Activated CD4-positive, alpha-beta T cell treated with anti-CD3 and anti-CD28 coated beads, Interleukin-2, amount 50 U/mL, for 24 hours (primary cell): ENCODE results near the gene KCNC2.
"Not testable (repeated sequence)": the region's sequence is repeated elsewhere in the genome, so short reads cannot be mapped to it uniquely, and the experiment has no call there.

Source experiments
- DNase-seq, 2 donors: peaks; one replicate each; pipeline ENCODE4 v3.0.0-alpha.2; 2020; ENCODE audit warnings: low read depth in 1 of 2, low spot score in 1 of 2

KCNC2 gene

DNA sequence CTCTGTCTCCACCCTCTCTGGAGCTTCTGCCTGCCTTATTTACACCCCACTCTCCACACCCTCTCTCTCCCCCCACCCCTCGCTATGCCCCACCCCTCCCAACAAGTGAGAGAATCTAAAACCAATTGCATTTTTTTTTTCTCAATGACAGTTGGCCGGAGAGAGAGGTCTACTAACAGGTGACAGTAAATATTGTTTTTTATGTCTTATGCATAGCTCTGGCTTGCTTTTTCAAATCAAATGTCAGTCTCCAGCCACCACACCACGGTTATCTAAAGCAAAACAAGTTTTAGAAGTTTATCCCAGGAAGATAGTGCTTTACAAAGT lies at the start of gene KCNC2:
Gene KCNC2 (minus strand): TSS at position 28 of the 327 bp plus-strand sequence.
- DNase-seq = no peak

DNA sequence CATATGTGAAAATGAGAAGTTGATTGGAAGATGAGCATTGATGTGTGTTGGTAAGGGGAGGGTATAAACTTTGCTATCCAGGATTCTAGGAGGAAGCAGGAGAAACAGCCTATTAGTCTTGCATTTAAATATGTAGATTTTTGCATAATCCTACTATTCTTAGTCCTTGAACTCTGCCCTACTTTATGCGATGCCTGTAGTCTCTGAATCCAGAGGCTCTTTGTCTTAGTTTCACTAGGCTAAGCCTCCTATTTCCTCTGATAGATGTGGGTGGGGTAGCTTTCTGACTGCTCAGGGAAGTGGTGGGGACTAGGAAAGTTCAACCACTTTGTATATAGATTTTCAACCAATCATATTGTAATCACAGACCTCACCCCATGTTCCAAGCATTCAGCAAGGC lies 49.5 kb upstream of the KCNC2 start:
- no peak for DNase-seq

DNA sequence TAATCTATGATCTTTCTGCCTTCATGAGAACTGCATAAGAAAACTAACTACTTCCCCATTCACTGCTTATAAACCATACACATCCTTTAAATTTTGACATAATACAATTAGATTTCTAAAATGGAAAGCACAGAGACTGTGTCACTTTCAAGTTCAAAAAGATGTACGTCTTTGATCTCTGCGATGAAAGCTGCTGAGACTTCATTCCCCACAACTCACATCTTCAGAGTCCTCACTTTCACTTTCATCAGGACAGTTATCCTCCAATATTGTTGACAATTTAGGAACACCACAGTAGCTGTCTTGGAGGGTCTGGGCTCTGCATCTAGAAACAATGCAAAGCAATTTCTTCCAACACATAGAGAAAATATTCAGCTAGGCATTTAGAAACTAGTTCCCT lies 47.9 kb upstream of the KCNC2 start:
- DNase-seq = no peak

DNA sequence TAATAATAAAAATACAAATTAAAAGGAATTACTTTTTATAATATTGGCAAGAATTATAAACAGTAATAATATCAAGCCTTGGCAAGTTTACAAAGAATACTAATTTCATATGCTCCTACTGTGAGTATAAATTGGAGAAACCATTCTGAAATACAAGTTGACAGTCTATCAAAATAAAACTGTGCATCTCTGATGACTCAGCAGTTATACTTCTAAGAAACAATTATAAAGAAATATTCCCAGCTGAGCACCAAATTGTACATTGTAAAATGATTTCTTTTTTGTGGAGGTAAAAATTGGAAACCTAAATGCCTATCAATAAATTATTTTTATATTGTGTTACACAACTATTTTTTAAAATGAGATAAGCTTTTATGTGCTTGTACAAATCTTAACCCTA lies 35.5 kb upstream of the KCNC2 start:
- no peak for DNase-seq

DNA sequence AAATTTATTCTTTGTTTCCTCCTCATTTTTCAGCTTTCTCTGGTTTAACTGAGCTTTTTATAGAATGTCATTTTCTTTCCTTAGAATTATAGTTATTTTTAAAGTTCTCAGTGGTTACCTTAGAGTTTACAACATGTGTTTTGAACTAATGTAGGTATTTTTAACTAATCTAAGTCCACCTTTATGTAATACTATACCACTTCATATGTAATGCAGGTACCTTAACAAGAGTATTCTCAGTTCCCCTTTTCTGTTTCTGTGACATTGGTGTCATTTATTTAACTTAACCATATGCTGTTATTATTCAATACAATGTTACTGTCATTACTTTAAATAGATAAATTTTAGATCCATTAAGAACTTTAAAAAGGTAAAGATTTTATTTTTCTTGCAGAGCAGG lies 30.3 kb upstream of the KCNC2 start:
- DNase-seq = no peak

DNA sequence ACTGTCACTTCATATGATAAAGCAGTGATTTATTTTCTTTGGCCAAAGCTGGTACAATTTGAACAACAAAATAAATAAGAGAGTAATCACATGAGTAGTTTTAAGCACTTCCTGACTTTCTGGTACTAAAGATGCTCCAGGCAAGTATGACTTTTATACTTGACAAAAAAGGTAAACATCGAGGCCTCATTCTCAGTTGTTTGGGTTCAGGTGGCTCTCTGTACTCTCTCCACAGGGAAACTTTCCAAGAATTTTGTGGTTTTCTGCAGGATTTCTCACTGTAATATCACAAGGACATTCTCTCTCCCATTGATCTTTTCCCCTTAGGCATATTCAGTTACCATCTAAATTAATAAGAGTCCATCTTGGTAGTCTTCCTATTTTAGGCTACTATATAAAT lies 26.6 kb upstream of the KCNC2 start:
- no peak for DNase-seq

DNA sequence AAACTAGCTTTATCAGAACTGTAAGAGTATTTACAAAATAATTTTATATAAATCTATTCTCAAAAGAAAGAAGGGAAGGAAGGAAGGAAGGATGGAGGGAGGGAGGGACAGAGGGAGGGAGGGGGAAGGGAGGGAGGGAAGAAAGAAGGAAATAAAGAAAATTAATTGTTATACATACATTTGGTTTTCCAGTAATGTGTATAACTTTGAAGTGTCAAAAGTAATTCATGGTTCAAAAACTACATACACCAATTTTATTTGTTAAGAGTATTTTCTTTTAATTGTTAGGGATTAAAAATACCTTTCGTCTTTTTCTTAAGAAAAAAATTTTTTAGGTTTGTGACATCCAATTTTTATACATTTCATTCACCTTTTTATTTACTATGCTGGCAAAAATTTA lies 17.5 kb upstream of the KCNC2 start:
- DNase-seq = no peak

DNA sequence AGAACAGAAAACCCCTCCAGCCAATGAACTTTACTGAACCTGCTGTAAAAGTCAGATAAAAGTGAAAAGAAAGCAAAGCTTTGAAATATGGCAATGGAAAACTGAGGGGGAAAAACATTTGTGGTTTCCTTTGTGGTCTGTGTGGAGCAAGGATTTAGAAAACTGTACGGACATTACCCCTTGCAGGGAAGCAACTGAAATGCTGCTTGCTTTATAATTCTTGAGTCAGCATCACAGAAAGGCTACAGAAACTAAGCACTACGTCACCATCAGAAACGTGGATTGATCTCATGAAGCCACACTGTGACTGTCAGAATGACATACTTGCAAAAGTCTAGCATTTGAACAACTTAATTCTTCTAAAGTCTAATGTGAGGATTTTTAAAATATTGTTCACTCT lies 2.4 kb upstream of the KCNC2 start:
- no peak for DNase-seq

DNA sequence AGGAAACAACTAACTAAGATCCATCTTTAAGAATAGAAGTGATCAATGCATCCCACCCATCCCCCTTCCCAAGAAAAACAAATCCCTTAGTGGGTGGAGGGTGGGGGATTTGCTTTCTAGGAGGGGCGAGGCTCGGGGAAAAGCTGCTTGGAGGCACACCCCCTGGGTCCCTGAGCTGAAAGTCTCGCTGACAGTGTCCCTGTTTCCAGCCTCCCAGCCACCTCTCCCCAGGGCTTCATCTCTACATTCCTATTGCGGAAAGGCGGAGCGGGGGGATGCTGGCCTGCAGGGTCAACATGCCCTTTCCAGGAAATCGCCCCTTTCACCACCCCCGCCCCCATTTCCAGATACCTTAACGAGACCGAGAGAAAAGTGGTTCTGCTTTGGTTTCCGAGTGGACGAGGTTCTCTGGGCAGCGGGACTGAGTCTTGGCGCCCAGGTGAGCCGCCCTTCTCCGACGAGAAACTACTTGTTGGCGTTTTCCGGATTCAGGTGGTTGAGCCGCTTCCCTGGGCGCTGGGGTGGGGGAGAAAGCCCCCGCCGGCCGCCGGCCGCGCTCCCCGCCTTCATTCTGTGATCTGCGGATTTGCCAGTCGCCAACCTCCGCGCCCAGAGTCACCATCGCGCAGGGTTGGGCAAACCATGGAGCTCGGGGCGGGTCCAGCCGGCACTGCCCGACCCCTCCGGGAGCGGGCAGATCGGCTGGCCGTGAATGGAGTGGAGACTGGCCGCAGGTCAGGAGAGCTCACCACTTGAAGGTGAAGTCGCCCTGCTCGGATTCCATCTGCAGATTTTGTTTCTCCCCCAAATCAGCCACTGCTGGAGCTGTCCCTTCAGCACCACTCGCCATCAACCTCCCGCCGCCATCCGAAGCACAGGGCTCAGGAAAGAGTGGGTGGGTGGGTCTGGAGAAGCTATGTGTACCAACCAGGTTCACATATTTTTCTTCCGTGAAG lies 505 bp downstream of the KCNC2 start:
- no peak for DNase-seq

DNA sequence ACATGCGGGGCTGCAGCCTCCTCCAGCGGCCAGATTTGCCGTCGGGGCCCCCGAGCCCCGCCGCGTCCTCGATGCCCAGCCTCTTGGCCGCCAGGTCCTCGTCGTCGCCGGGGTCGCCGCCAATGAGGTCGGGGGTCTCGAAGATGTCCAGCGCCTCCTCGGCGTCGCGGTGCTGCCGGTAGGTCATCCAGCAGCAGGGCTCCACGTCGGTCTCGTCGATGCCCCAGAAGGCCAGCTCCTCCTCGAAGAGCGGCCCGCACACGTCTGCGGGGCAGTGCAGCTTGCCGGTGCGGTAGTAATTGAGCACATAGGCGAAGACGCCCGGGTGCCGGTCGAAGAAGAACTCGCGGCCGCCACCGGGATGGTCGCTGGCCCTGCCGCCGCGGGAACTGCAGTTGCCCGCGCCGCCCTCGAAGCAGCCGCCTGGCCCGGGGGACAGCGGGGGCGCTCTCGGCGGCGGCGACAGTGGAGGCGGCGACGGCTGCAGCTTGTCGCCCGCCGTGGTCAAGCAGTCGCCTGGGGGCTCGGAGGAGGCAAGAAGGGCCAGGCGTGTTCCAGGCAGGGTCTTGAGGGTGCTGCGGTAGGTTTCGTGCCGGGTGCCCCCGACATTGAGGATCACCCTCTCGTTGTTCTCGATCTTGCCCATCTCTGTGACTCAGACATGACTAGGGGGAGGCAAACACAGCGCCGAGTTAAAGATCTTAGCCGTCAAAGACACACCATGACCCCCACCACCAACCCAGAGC lies 2.1 kb downstream of the KCNC2 start:
- DNase-seq = no peak

DNA sequence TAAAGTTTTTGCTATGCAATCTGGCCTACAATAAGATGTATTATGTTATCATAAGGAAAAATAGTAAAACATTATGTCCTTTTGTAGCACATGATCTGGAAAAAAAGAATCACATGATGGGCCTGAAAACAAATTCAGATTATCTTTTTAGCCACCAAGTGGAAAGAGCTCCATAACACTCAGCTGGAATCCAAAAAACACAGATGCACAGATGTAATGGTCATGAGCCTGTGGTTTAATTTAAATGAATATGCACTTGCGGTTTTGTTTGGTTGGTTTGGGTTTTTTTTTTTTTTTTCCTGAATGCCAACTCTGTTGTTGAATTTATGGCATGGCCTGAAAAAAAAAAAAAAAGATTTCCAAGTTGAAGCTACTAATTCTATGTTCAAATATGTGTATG lies 4.1 kb downstream of the KCNC2 start:
- no peak for DNase-seq

DNA sequence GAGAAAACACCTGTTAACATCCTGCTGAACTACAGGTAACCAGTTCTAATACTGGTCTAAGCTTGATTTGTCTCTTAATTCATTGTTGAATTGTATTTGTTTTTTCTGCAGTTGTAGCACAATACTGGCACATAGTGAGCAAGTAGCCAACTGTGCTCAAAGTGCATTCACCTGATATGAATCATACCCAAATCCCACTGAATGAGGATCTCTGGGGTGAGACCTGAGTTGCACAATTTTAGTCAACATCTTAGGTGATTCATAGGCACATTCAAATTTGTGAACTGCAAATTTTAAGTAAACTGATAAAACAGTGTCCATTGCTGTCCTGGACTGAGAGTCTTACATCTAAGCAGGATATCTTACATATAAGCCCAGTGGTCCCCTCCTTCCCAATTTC lies 12.8 kb downstream of the KCNC2 start:
- no peak for DNase-seq

DNA sequence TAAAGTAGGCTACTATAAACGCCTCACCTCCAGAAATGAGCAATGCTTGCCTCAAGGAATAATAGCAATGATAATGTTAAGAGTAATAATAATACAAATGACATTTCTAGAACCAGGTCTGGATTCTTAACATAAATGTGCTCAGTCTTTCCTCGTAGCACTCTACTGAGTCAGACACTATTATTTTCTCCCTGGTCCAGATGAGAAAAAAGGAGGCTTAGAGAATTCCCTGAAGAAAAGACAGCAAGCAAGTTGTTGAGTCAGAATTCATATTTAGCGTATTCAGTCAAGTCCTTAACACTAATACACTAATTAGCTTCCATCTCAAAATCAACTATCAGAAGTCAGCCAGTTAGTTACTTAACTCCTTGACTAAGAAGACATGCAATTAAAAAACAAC lies 13.2 kb downstream of the KCNC2 start:
- DNase-seq = no peak

DNA sequence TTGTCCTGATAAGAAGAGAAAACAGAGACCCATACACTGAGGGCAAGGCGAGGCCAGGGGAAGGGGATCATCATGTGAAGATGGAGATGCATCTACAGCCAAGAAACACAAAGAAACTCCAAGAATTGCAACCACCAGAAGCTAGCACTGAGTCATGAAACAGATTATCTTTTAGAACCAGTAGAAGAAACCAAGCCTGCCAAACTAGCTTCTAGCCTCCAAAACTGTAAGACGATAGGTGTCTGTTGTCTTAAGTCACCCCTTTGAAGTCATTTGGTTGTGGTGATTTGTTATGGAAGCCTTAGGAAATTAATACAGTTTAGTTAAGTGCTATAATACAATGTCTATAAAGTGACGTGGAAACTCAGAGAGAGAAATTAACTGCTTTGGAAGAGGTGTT lies 15.4 kb downstream of the KCNC2 start:
- DNase-seq = no peak

DNA sequence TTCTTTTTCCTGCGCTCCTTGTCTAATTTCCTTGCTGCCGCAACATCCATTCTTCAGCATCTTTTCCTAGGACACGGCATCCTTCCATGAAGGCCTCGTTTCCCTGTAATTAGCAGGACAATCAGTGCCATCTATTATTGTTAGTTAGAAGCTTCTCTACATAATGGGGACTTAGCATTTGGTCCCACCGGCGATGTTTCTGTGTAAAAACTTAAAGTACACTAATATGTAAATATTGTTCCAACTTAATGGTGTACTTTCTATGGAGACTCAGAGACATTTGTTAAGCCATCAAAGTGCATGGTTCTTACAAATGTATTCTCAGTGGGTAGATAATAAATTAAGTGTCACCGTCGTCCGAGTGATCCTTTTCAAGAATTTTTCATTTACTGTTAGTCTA lies 17.4 kb downstream of the KCNC2 start:
- DNase-seq = no peak

DNA sequence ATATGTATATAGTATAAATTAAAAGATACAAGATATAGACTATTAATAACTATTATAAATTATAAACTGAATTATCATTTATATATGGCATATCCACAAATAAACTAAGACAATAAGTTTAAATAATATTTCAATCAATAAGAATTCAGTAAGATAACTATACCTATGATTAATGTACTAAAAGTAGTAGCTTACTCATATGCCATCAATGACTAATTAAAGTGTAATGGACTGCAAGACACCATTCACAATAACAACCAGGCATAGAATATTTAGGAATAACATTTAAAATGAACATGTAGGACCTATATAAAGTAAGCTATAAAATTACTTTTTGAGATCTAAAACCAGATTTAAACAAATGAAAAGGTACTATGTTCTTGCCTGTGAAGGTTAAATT lies 18.8 kb downstream of the KCNC2 start:
- DNase-seq = no peak

DNA sequence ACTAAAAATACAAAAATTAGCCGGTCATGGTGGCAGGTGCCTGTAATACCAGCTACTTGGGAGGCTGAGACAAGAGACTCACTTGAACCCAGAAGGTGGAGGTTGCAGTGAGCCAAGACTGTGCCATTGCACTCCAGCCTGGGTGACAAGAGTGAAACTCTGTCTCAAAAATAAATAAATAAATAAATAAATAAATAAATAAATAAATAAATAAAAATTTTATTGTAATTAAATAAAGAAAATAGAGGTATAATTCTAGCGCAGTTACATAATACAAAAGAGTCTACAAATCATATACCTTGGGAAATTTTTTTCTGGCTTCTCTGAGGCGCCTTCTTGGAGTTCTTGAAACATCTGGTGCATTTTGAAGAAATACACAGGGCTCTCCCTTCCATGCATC lies 23.8 kb downstream of the KCNC2 start:
- DNase-seq = not testable (repeated sequence)

DNA sequence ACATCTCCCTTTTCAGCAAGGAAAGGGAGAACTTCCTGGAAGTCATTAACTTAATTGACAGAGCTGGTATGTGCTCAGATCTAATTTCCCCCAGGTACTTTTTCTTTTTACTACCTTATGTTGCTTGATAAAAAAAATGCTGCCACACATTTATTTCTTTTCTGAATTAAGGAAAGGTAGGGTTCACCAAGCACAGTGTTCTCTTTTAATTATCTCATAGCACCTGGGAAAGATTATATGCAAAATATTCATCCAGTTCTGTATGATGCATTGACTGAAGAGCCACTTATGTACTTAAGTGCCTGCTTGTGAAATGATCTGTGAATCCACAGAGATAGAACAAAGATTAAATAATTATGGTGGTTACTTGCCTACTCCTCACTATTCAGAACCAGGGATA lies 25.1 kb downstream of the KCNC2 start:
- DNase-seq = no peak

DNA sequence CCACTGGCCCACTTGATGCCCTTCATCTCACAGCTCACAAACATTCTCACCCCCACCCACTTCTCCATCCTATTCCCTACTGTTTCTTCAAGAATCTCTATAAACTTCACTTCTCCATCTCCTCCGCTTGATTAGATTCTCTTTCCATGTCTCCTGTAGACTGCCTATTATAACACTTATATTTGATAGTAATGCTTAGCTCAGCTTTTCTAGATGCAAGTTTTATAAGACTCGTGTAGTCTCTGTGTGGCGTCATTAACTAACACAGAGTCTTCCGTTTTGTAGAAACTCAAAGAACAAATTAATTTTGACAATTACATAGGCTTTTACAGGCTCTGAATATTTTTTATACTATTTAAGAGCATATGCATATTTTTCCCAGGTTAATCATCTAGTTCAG lies 25.7 kb downstream of the KCNC2 start:
- no peak for DNase-seq

DNA sequence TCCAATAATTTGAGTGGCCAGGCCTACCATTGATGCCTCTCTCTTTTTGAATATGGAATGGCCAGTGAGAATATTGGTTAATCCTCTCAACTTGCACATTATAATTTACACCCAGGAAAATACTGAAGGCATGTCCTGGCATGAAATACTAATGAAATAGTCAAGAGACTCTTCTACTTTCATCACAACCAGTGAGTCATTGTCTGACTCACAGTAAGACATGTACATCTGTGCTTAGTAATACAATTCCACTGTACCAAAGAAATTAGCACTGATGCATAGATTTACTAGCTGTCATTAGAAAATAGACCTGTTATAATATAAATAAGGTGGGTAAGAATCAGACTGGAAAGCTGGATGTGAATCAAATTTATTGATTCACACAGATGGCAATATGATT lies 31.6 kb downstream of the KCNC2 start:
- DNase-seq = no peak

DNA sequence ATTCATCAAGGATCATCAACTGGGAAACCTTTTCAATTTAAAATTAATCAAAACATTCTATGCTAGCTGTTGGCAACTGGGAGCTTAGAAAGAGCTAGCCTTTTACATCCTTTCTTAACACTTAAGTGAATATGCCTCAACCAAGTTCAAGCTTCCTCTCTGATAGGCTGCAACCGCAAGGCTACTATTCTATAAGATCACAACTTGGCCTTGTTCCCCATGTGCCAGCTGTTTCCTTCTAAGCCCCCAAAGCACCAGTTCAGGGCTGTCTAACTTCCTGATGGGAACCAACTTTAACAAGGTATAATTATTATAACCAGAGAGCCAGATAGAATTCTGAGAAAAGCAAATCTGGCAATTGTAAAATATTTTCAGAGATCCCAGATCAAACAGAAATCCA lies 37.0 kb downstream of the KCNC2 start:
- DNase-seq = no peak

DNA sequence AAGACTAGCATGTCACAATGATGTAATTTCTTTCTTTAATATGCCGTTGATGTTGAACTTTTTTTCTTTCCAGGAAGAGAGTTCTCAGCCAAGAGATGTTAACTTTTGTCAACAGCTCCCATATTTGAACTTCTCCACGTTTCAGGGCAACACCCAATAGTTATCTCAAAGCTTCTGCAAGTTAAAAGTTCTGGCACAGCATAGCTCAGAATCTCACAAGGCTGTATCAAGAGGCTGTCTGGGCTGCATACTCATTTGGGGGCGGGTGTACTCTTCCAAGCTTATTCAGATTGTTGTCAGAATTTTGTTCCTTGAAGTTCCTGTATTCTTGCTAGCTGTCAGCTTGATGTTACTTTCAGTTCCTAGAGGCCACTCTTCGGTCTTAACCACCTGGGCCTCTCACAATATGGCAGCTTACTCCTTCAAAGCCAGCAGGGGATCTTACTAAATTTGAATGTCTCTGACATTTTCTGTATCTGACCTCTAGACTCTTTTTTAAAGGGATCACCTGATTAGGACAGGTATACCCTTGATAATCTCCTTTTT lies 38.9 kb downstream of the KCNC2 start:
- no peak for DNase-seq
